WTC11 (cell line): ENCODE data around the gene CCL2.

Source experiments
- ATF2 ChIP-seq: sonication (generic); formaldehyde crosslinking; IDR thresholded peaks from 2 replicates; pipeline ENCODE4 v1.8.1; 2022; ENCODE audit warnings: low read depth, missing genetic modification reagents, borderline replicate concordance
- CTCF ChIP-seq: fragments of 200-600 bp; IDR thresholded peaks from 2 replicates; pipeline ENCODE4 v1.8.0; 2022; ENCODE audit warnings: antibody characterized with exemption
- E2F1 ChIP-seq: sonication (generic); formaldehyde crosslinking; IDR thresholded peaks from 2 replicates; pipeline ENCODE4 v1.8.0; 2022; ENCODE audit warnings: mild to moderate bottlenecking, missing genetic modification reagents
- FOXK1 ChIP-seq: sonication (generic); formaldehyde crosslinking; IDR thresholded peaks from 2 replicates; pipeline ENCODE4 v1.8.0; 2022; ENCODE audit warnings: mild to moderate bottlenecking, moderate library complexity, missing genetic modification reagents
- NR2C2 ChIP-seq: sonication (generic); formaldehyde crosslinking; IDR thresholded peaks from 2 replicates; pipeline ENCODE4 v1.8.0; 2022; ENCODE audit warnings: mild to moderate bottlenecking, missing genetic modification reagents
- SOX15 ChIP-seq: fragments of 250-450 bp; sonication (Bioruptor Pico); IDR thresholded peaks from 2 replicates; pipeline ENCODE4 v1.9.0; 2021; ENCODE audit warnings: mild to moderate bottlenecking
- SP1 ChIP-seq: sonication (generic); formaldehyde crosslinking; conservative IDR thresholded peaks from 2 replicates; pipeline ENCODE4 v1.8.1; 2022; ENCODE audit warnings: missing genetic modification reagents
- TCF7 ChIP-seq: sonication (generic); formaldehyde crosslinking; IDR thresholded peaks from 2 replicates; pipeline ENCODE4 v1.8.0; 2022; ENCODE audit warnings: mild to moderate bottlenecking, low read depth, missing genetic modification reagents, moderate library complexity
- TEAD4 ChIP-seq: sonication (generic); formaldehyde crosslinking; IDR thresholded peaks from 2 replicates; pipeline ENCODE4 v1.8.0; 2022; ENCODE audit warnings: mild to moderate bottlenecking, missing genetic modification reagents
- ZNF138 ChIP-seq: sonication (generic); formaldehyde crosslinking; conservative IDR thresholded peaks from 2 replicates; pipeline ENCODE4 v1.8.1; 2022; ENCODE audit warnings: mild to moderate bottlenecking, moderate library complexity, missing genetic modification reagents
- TF ChIP-seq, protein P1 (sequence below): sonication (generic); formaldehyde crosslinking; IDR thresholded peaks from 2 replicates; pipeline ENCODE4 v1.8.1; 2023; ENCODE audit warnings: mild to moderate bottlenecking, missing genetic modification reagents, moderate library complexity

- TF ChIP-seq FOXK1 (CRISPR knock-in tag), result no peak
- no peak for TF ChIP-seq CTCF
- no peak for TF ChIP-seq E2F1 (CRISPR knock-in tag)
- no peak for TF ChIP-seq TCF7 (CRISPR knock-in tag)
- TF ChIP-seq ATF2 (CRISPR knock-in tag), result no peak
- TF ChIP-seq ZNF138, result no peak
- TF ChIP-seq SP1 (CRISPR knock-in tag), result no peak
- no peak for TF ChIP-seq TEAD4 (CRISPR knock-in tag)
- TF ChIP-seq, protein P1, sequence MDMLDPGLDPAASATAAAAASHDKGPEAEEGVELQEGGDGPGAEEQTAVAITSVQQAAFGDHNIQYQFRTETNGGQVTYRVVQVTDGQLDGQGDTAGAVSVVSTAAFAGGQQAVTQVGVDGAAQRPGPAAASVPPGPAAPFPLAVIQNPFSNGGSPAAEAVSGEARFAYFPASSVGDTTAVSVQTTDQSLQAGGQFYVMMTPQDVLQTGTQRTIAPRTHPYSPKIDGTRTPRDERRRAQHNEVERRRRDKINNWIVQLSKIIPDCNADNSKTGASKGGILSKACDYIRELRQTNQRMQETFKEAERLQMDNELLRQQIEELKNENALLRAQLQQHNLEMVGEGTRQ (CRISPR knock-in tag), result no peak
- no peak for TF ChIP-seq SOX15 (CRISPR knock-in tag)
- TF ChIP-seq NR2C2 (CRISPR knock-in tag), result no peak
These were observed 46.9 kb downstream of the CCL2 start for GRCh38 chr17:34301986-34302385.
